Endometrium (tissue), 2 donors: Measurements from ENCODE around the gene ACTR6.
"Not testable (repeated sequence)": the region's sequence is repeated elsewhere in the genome, so short reads cannot be mapped to it uniquely, and the experiment has no call there.

Experiments used
- FAIRE-seq: peaks from 2 replicates; lab custom pipeline; 2012; peaks lifted over from hg19 to GRCh38; lab: Jason Lieb, UNC
- donor health status: control.
- donor health status: control.

Gene ACTR6

DNA sequence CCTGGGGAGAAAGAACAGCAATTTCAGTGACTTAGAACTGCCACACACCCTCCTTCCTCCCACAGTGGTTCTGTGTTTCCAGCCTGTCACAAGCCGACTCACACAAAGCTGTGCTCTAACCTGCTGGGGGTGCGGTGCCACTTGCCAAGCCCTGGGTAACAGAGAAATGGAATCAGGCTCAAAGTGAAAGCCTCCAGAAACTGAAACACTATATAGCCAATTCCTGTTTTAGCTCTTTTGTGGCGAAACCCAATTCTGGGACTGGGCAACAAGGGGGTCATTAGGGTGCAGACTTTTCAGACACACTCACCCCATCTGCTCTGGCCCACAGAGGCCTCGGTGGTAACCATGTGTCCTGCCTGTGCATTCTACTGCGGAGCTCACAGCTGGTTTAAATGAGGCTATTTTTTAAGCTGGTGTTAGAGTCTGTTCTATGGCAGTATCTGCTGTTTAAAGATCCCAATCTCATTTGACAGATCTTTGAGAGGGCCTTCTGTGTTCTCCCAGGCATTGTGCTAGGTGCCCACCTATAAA, 15.2 kb upstream of the ACTR6 start:
- no peak for FAIRE-seq

DNA sequence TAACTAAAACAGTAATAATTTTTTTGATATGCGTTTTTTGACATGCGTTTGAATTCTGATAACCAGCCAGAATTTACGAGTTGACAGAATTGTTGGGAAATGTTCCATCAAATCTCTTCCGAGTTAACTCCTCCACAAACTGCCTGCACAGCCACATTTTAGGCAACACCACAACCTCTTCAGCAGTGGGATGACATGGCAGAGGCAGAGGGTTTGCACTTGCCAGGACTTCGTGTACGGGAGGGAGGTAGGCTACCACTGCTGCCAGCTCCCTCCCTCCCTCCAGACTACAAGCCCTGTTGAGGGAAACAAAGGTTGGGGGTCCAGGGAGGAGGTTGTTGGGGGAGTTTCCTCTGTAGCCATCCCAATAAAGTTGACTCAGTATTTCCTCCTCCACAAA, 14.5 kb upstream of the ACTR6 start:
- FAIRE-seq: no peak

DNA sequence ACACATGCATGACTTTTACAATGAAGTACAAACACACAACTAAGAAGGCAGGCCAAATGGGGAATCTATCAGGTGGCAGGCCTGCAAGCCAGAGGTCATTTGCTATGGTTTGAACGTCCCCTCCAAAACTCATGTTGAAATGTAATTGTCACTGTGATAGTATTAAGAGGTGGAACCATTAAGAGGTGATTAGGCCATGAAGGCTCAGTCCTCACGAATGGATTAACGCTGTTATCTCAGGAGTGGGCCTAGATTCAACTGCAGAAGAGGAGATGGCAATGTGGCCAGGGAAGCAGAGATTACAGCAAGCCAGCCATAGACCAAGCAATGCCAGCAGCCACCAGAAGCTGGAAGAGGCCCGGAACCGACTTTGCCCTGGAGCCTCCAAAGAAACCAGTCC, 13.5 kb upstream of the ACTR6 start:
- no peak for FAIRE-seq

DNA sequence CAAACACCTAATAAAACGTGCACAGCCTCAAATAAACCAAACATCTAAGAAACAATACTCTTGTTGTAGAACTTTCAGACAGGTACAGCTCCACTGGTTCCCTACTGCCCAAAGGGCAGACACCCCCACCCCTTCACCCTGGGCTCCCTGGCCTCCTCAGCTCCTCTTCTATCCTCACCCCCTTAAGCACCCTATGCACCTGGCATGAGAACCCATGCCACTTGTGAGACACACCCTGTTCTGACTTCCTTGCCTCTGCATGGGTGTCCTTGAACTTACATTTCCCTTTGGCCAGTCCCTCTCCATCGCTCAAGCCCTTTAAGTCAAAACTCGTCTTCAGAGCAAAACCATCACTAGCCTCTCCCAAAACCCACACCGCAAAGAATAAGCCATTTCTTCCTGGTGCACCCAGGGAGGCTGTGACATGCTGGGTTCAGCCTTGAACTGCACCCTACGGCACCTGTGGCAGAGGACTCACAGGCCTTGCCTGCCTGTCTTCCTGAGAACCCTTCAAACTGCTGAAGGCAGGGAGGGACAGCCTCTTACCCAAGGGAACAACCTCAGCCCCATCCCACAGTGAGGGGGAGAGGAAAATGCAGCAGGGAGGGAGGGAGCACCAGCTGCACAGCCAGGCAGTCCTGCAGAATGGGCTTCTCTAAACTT, 12.6 kb upstream of the ACTR6 start:
- FAIRE-seq: no peak

DNA sequence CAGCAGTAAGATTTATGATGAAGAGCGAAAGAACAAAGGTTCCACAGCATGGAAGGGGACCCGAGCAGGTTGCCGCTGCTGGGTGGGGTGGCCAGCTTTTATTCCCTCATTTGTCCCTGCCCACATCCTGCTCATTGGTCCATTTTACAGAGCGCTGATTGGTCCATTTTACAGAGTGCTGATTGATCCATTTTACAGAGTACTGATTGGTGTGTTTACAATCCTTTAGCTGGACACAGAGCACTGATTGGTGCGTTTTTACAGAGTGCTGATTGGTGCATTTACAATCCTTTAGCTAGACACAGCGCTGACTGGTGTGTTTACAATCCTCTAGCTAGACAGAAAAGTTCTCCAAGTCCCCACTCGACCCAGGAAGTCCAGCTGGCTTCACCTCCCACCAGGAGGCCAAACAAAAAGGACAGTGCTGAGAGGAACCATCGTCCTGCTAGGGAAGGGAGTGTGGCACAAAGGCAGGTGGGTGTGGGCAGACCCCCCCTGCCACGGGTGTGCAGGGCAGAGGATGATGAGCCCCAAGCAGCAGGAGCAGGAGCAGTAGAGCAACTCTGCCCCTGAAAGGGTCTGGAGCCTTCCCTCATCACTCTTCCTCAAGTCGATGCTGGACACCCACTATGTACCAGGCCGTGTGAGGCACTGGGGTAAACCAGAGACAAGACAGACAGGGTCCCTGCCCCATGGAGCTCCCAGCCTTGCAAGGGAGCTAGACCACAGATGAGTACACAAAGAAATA, 11.6 kb upstream of the ACTR6 start:
- FAIRE-seq: not testable (repeated sequence)

GRCh38 chr12:100189636-100190394, 10.8 kb upstream of the ACTR6 start:
- no peak for FAIRE-seq

DNA sequence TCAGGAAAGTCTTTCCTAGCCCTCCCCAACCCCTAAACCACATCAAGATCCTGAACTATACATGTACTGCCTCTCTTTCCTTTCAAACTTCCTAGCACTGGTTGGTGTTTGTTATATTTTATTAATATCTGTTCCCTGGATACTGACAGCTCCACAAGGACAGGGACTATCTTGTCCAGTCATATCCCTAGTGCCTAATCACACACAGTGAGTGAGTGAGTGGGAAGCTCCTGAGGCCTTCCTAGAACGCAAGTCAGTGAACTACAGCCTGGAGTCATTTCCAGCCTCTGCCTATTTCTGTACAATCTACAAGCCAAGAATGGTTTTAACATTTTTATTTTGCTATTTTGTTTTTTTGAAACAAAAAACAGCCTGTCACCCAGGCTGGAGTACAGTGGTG, 7.5 kb upstream of the ACTR6 start:
- FAIRE-seq: no peak

DNA sequence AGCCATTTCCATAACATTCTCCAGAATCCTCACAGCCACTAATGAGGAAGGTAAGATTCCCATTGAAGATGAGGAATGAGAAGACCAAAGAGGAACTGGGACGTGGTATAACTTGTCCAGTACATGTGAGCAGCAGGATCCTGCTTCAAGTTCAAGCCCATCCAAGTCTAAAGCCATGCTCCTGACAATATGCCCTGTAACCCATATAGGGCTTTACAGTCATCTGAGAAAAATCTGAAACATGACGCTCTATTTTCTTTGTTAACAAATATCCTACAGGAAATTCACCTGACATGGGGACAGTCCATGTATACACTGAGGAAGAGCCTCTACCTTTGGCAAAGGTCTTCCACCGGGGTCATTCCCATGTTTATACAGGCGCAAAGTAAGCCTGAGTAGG, 3.1 kb upstream of the ACTR6 start:
- FAIRE-seq: no peak

DNA sequence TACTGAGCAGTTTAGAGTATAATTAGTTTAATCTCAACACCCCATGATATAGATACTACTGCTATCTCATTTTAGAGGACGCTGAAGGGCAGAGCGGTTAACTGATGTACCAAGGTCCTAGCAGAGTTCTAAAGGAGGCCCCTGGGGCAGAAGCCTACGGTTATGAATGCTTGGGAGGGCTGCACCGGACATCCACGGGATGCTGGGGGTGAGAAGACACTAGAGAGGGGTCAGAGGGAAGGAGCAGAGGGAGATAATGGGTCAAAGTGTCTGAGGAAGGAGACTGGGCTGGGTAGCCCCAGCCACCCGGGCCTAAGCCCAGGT, 1.6 kb upstream of the ACTR6 start:
- FAIRE-seq: no peak

- FAIRE-seq: no peak
Observed at GRCh38 chr12:100199347-100200149, 1.1 kb upstream of the ACTR6 start.

DNA sequence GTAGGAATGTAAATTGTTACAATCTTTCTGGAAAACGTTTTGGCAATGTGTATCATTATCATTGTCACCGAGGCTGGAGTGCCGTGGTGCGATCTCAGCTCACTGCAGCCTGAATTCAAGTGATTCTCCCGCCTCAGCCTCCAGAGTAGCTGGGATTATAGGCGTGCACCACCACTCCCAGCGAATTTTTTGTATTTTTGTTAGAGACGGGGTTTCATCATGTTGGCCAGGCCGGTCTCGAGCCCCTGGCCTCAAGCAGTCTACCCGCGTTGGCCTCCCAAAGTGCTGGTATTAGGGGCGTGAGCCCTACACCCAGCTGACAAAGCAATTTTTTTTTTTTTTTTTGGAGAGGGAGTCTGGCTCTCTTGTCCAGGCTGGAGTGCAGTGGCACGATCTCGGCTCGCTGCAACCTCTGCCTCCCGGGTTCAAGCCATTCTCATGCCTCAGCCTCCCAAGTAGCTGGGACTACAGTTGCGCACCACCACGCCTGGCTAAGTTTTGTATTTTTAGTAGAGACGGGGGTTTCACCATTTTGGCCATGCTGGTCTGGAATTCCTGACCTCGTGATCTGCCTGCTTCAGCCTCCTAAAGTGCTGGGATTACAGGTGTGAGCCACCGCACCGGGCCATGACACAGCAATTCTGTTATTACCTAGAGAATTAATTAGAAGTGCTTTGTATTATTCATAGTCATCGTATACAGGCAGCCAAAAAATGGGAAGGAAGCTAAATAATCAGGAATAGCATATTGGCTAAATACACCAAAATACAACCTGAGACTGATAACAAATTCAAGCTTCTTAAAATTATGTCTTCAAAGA, 1.2 kb downstream of the ACTR6 start:
- FAIRE-seq: no peak

GRCh38 chr12:100207311-100207710, 6.7 kb downstream of the ACTR6 start:
- no peak for FAIRE-seq

GRCh38 chr12:100208834-100209233, 8.2 kb downstream of the ACTR6 start:
- no peak for FAIRE-seq

DNA sequence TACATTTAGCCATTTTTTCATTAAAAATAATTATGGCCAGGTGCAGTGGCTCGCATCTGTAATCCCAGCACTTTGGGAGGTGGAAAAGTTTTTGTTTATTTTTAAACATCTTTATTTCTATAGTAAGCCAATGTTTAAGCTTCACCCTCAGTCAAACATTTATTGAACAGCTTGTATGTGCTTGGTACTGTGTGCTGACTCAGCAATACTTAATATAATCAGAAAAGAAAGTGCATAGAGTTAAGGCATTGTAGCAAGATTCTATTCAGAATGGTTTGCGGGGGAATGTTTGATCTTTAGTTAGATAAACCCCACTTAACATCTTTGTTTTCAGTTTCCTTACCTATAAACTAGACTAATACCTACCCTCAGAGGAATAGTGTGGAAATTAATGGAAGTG, 11.1 kb downstream of the ACTR6 start:
- FAIRE-seq: no peak

- no peak for FAIRE-seq
Observed at GRCh38 chr12:100213016-100213891, 12.6 kb downstream of the ACTR6 start.

DNA sequence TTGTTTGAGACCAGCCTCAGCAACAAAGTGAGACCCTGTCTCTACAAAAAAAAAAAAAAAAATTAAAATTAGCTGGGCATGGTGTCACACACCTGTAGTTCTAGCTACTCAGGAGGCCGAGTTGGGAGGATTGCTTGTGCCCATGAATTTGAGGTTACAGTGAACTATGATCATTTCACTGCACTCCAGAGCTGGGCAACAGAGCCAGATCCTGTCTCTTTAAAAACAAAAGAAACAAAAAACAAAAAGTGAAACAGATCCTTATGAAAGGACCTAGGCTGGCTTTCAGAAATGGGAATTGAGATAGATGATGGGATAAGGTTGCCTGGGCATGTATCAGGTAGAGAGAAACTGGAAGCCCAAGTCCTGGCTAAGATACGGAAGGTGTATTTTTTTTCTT, 13.9 kb downstream of the ACTR6 start:
- FAIRE-seq: no peak

DNA sequence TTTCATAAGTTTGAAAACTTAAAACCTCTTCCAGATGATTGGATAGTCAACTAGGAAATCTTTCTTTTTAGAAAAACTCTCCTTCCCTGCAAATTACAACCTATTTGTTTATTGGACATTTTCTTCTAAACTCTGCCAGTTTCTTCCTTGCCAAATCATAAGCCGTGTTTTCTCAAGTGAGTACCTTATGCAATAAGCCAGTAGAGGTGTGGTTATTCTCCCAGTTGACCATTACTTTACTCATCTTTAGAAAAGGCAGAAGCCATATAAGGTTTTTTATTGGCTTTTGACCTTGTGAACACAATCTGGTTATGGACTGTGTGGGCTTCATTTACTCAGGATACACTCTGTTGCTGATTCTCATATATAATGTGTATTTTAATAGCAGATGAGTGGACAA, 14.6 kb downstream of the ACTR6 start:
- FAIRE-seq: no peak

- FAIRE-seq: no peak
Observed at GRCh38 chr12:100216337-100216736, 15.7 kb downstream of the ACTR6 start.

GRCh38 chr12:100219328-100220109, 18.9 kb downstream of the ACTR6 start:
- no peak for FAIRE-seq

DNA sequence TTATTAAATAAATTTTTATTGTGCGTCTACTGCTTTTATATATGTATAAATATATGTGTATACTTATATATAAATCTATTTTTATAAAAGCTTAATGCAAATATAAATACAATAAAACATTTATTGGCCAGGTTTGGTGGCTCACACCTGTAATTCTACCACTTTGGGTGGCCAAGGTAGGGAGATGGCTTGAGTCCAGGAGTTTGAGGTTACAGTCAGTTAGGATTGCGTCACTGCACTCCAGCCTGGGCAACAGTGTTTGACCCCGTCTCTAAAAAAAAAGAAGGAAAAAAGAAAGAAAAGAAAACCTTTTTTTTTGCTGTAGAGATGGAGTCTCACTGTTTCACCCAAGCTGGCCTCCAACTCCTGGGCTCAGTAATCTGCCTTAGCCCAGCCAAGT, 20.9 kb downstream of the ACTR6 start:
- no peak for FAIRE-seq
